Thymus (tissue), 11 donors: ENCODE data around the gene KMT2E. TPM values are rescaled to one million over a fixed set of nuclear protein-coding genes. Genes with fewer than 3 reads are reported as not detected.
"Not testable (repeated sequence)": the region's sequence is repeated elsewhere in the genome, so short reads cannot be mapped to it uniquely, and the experiment has no call there.

ENCODE experiments used
- DNase-seq, 9 donors: peaks; one replicate each; pipeline ENCODE4 v3.0.0-alpha.2; 2013; ENCODE audit warnings: low spot score in 9 of 9, low read depth in 6 of 9, missing footprints in 1 of 9
- H3K27ac ChIP-seq, 2 donors: one replicate each; pipeline ENCODE4 v1.5.1; 2013; ENCODE audit warnings: control low read depth in 1 of 2, low read depth in 1 of 2, low read length in 1 of 2, mild to moderate bottlenecking in 1 of 2, moderate library complexity in 1 of 2
- H3K27me3 ChIP-seq, 2 donors: one replicate each; pipeline ENCODE4 v1.5.1; 2013; ENCODE audit warnings: low read length in 1 of 2; ENCODE audit not compliant: control insufficient read depth in 2 of 2, insufficient read depth in 1 of 2
- H3K36me3 ChIP-seq, 2 donors: one replicate each; pipeline ENCODE4 v1.5.1; 2013; ENCODE audit warnings: low read length in 1 of 2, mild to moderate bottlenecking in 1 of 2, moderate library complexity in 1 of 2; ENCODE audit not compliant: control insufficient read depth in 2 of 2, insufficient read depth in 2 of 2
- H3K4me1 ChIP-seq, 2 donors: one replicate each; pipeline ENCODE4 v1.5.1; 2013; ENCODE audit warnings: low read length in 2 of 2; ENCODE audit not compliant: control insufficient read depth in 2 of 2, insufficient read depth in 2 of 2
- H3K4me3 ChIP-seq, 2 donors: one replicate each; pipeline ENCODE4 v1.5.1; 2013; ENCODE audit warnings: low read length in 2 of 2, control low read depth in 1 of 2, mild to moderate bottlenecking in 1 of 2
- H3K9me3 ChIP-seq, 2 donors: one replicate each; pipeline ENCODE4 v1.5.1; 2013; ENCODE audit warnings: low read length in 1 of 2, mild to moderate bottlenecking in 1 of 2; ENCODE audit not compliant: control insufficient read depth in 2 of 2, insufficient read depth in 1 of 2
- WGBS: extraction: QIAGEN DNeasy Blood & Tissue Kit; methylation state at CpG from one replicate; pipeline ENCODE4 v1.1.7; 2013; 5-methylcytosine and 5-hydroxymethylcytosine counted together
- polyA plus RNA-seq: library from polyadenylated mRNA; stranded (reverse); fragments of 200-250 nt; gene quantifications from one replicate; pipeline ENCODE4 v1.2.3, GENCODE V29; 2013
- total RNA-seq: library from RNA; stranded (reverse); fragments of 120-200 nt; gene quantifications from one replicate; pipeline ENCODE4 v1.2.4, GENCODE V29; 2013
- donor health status: healthy.

KMT2E gene
- total and polyA plus RNA-seq, 2 donors = 26.5 to 42.2 TPM

GRCh38 chr7:105028004-105028403 is 14.0 kb downstream of the KMT2E start:
- Histone ChIP-seq H3K9me3 (no peaks in the 10 kb centered on the region), H3K27me3 (no peaks in the 10 kb centered on the region), H3K27ac (no peak overlapping the region), H3K4me1 (no peaks in the 10 kb centered on the region), H3K4me3 (no peak overlapping the region), H3K36me3 (no peaks in the 10 kb centered on the region)
- WGBS = 96% methylated on average over 5 of the region's 5 CpGs
- no peak for DNase-seq

GRCh38 chr7:105028941-105029340 is 14.9 kb downstream of the KMT2E start:
- H3K9me3 ChIP-seq, H3K4me1 ChIP-seq, H3K27ac ChIP-seq, H3K27me3 ChIP-seq, H3K4me3 ChIP-seq, DNase-seq, H3K36me3 ChIP-seq: not testable (repeated sequence)
- 97% methylated on average over 8 of the region's 8 CpGs for WGBS

GRCh38 chr7:105030447-105030846 is 16.4 kb downstream of the KMT2E start:
- no peak overlapping the region for H3K27ac ChIP-seq
- H3K4me1 ChIP-seq = no peaks in the 10 kb centered on the region
- no peaks in the 10 kb centered on the region for H3K9me3 ChIP-seq
- no peak overlapping the region for H3K4me3 ChIP-seq
- H3K36me3 ChIP-seq = peaks cover 4 to 6% of the 10 kb centered on the region in 2 donors
- no peak for DNase-seq
- no peaks in the 10 kb centered on the region for H3K27me3 ChIP-seq

- no peak overlapping the region for H3K4me3 ChIP-seq
- WGBS = 95% methylated on average over 1 of the region's 1 CpG
- H3K36me3 ChIP-seq = peaks cover 6% of the 10 kb centered on the region in 2 donors
- no peaks in the 10 kb centered on the region for H3K27me3 ChIP-seq
- H3K27ac ChIP-seq = no peak overlapping the region
- no peaks in the 10 kb centered on the region for H3K9me3 ChIP-seq
- no peak for DNase-seq
- H3K4me1 ChIP-seq = no peaks in the 10 kb centered on the region
Observed at GRCh38 chr7:105032553-105033214, 18.7 kb downstream of the KMT2E start.

- 97% methylated on average over 5 of the region's 5 CpGs for WGBS
- H3K9me3 ChIP-seq = no peaks in the 10 kb centered on the region
- DNase-seq = no peak
- H3K36me3 ChIP-seq = peaks cover 6% of the 10 kb centered on the region in 2 donors
- no peaks in the 10 kb centered on the region for H3K4me1 ChIP-seq
- no peak overlapping the region for H3K27ac ChIP-seq
- H3K27me3 ChIP-seq = no peaks in the 10 kb centered on the region
- H3K4me3 ChIP-seq = no peak overlapping the region
Observed at GRCh38 chr7:105035349-105035748, 21.3 kb downstream of the KMT2E start.

GRCh38 chr7:105036217-105037168 is 22.5 kb downstream of the KMT2E start:
- no peak overlapping the region for H3K27ac ChIP-seq
- peaks cover 6 to 10% of the 10 kb centered on the region in 2 donors for H3K36me3 ChIP-seq
- H3K27me3 ChIP-seq = no peaks in the 10 kb centered on the region
- H3K4me3 ChIP-seq = no peak overlapping the region
- no peaks in the 10 kb centered on the region for H3K4me1 ChIP-seq
- no peak for DNase-seq
- 94% methylated on average over 5 of the region's 5 CpGs for WGBS
- H3K9me3 ChIP-seq = no peaks in the 10 kb centered on the region

GRCh38 chr7:105037319-105037718 is 23.3 kb downstream of the KMT2E start:
- H3K4me1 ChIP-seq = no peaks in the 10 kb centered on the region
- peaks cover 6 to 17% of the 10 kb centered on the region in 2 donors for H3K36me3 ChIP-seq
- H3K27ac ChIP-seq = no peak overlapping the region
- H3K4me3 ChIP-seq = no peak overlapping the region
- no peak for DNase-seq
- no peaks in the 10 kb centered on the region for H3K27me3 ChIP-seq
- H3K9me3 ChIP-seq = no peaks in the 10 kb centered on the region
- 83% methylated on average over 2 of the region's 2 CpGs for WGBS

GRCh38 chr7:105044449-105045070 is 30.6 kb downstream of the KMT2E start:
- 85% methylated on average over 2 of the region's 2 CpGs for WGBS
- no peak overlapping the region for H3K4me3 ChIP-seq
- no peaks in the 10 kb centered on the region for H3K27me3 ChIP-seq
- H3K36me3 ChIP-seq = peaks cover 10 to 68% of the 10 kb centered on the region in 2 donors
- no peaks in the 10 kb centered on the region for H3K4me1 ChIP-seq
- no peaks in the 10 kb centered on the region for H3K9me3 ChIP-seq
- no peak for DNase-seq
- no peak overlapping the region for H3K27ac ChIP-seq

- WGBS = 93% methylated on average over 1 of the region's 1 CpG
- H3K9me3 ChIP-seq = no peaks in the 10 kb centered on the region
- H3K4me3 ChIP-seq = no peak overlapping the region
- no peaks in the 10 kb centered on the region for H3K4me1 ChIP-seq
- H3K27me3 ChIP-seq = no peaks in the 10 kb centered on the region
- H3K27ac ChIP-seq = no peak overlapping the region
- no peak for DNase-seq
- peaks cover 13 to 71% of the 10 kb centered on the region in 2 donors for H3K36me3 ChIP-seq
Observed at GRCh38 chr7:105046414-105046813, 32.4 kb downstream of the KMT2E start.
